Stimulated activated CD8-positive, alpha-beta memory T cell treated with anti-CD3 and anti-CD28 coated beads, Interleukin-4, amount 100 ng/mL, for 24 hours (primary cell): ENCODE data around the gene COX7A2L.
A peak's percentile ranks its signal among the peaks of the same experiment; 100 is the strongest.
"Not testable (repeated sequence)": the region's sequence is repeated elsewhere in the genome, so short reads cannot be mapped to it uniquely, and the experiment has no call there.

Source experiments
- DNase-seq: peaks from one replicate; pipeline ENCODE4 v3.0.0-alpha.2; 2020; ENCODE audit warnings: low read depth

COX7A2L gene

DNA sequence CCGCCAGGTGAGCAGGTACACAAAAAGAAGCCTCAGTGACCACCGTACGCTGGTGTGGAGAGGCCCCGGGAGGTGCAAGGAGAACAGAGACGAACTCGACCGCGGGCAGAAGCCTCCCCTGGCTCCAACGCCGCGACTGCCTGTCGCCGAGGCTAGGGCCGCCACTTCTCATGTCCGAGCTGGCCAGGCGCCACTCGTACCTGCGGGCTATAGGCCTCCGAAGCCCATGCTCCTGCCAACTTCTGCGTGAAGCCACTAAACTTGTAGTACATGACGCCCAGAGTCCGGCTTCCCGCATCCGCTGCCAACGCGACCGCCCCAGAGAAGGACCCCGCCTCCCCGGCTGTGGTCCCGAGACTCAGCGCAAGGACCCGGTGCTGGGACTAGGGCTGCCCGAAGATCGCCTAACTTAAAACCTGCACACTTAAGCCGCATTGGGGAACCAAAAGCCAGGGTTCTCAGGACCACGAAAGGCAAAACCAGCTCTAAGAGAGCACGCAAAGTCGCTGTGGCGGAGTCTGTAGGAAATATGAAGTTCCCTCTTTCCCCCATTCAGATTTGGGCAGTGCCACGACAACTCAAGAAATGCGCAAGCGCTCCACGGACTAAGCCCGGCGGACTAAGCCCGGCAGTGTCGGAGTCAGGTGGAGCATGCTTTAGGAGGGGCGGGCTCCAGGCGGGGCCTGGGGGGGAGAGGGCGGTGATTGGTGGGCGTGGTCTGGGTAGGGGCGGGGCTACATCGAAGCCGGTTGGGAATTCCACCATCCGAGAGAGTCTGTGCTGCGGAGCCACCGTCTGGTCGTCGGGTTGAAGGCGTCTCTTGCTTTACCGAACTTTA, at the start of gene COX7A2L:
TSS of gene COX7A2L (minus strand) at position 328 of the 838 bp plus-strand sequence. CDS start at position 272, 56 bp downstream.
- peak; percentile 92 for DNase-seq

DNA sequence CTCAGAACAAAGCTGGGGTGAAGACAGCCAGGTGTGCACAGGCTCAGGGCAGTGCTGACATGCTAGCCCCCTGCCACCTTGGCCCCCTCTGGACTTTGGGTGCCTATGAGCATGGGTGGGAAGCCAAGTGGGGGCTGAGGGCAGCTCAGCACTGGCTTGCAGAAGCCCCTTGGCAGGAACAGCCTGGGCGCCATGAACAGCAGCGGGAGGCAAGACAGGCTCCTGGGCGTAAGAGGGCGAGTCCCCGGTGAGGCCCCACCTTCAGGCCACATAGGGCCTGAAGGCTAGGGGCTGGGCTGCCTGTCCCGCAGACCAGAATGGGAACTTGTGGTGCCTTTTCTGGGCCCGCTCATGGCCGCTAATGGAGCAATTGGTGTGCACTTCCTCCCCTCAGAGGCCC, 47.0 kb upstream of the COX7A2L start:
- no peak for DNase-seq

DNA sequence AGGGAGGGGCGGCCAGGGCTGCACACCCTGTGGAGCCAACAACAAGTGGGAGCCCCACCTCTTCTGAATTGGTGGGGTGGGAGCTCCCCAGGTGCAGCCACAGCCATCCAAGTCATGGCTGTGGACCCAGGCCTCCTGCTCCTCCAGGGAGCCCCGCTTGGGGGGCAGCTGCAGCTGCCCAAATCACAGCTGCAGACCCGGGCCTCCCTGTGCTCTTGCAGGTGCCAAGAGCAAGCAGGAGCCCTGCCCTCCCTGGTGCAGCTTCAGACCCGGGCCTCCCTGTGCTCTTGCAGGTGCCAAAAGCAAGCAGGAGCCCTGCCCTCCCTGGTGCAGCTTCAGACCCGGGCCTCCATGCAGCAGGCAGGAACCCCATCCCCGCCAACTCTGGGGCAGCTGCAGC, 46.5 kb upstream of the COX7A2L start:
- no peak for DNase-seq

GRCh38 chr2:42404676-42405075, 43.7 kb upstream of the COX7A2L start:
- no peak for DNase-seq

DNA sequence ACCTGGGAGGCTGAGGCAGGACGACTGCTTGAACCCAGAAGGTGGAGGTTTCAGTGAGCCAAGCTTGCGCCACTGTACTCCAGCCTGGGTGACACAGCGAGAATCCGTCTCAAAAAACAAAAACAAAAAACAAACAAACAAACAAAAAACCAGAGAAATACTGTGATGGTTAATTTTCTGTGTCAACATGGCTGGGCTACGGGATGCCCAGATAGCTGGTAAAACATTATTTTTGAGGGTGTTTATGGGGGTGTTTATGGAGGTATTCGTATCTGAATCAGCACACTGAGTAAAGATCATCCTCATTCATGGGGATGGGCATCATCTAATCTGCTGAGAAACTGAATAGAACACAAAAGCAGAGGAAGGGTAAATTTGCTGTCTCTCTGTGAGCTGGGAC, 40.8 kb upstream of the COX7A2L start:
- no peak for DNase-seq

DNA sequence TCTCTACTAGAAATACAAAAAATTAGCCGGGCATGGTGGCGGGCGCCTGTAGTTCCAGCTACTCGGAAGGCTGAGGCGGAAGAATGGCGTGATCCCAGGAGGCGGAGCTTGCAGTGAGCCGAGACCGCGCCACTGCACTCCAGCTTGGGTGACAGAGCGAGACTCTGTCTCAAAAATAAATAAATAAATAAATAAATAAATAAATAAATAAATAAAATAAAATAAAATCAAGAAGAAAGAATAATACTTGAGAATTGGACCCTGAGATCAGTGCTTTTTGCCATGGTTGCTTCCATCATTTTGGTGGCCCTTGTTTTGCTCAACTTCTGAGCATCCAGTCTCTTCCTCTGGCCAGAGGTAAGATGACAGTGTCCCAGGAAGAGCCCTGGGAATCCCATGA, 37.0 kb upstream of the COX7A2L start:
- not testable (repeated sequence) for DNase-seq

DNA sequence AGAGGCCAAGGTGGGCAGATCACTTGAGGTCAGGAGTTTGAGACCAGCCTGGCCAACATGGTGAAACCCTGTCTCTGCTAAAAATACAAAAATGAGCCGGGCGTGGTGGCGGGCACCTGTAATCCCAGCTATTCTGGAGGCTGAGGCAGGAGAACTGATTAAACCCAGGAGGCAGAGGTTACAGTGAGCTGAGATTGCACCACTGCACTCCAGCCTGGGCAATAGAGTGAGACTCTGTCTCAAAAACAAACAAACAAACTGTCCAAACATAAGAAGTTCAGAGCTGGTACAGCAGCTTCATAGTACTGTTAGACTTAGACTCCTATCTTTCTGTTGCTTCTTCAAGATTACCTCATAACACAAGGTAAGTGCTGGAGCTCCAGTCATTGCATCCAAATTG, 32.3 kb upstream of the COX7A2L start:
- not testable (repeated sequence) for DNase-seq

DNA sequence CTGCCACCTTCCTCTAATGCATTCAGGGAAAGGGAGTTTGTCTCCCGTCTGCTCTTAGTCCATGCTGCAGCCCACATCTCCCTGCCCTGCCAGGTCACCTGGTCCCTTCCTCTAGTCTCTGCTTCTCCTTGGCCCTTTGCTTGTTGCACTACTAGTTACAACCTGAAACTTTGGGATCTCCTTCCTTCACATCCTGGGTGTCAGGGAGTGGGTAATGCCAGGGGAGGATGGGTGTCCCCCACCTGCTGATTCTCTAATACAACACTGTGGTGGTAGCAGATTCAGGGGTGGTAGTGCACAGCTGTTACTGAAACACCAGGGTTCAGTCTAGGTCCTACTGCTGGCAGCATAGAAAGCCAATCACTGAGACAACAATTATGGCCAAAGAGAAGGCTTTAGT, 31.2 kb upstream of the COX7A2L start:
- DNase-seq = no peak

- no peak for DNase-seq
These were observed 29.5 kb upstream of the COX7A2L start for GRCh38 chr2:42390401-42390969.

DNA sequence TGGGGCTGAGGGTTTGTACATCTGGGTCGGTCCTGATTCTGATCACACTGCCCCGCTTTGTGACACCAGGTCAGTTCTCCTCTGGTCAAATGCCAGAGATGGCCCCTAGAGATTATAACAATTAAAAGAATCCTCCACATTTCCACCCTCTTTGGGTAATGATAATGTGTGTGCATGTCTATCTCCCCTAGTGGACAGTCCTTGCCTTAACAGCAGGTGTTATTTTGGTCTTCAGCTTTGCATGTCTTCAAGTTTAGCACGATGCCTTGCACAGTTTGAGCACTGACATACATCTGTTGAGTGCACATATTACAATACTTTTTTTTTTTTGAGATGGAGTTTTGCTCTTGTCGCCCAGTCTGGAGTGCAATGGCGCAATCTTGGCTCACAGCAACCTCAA, 25.7 kb upstream of the COX7A2L start:
- DNase-seq = no peak

DNA sequence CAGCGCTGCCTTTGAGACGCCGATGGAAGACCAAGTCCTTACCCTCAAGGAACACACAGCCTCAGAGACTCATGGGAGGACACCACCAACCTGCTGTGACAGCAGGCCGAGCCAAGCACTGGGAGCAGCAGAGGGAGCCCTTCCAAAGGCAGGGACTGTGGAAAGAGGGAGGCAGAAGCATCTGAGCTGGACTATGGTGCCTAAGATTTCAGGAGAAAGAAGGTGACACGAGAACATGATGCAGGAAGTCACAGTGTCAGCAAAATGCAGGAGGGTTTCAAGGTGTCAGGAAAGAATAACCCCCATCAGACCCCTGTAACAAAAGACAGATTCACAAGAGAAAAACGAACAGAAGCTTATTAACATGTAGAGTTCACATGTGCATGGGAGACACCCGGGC, 24.2 kb upstream of the COX7A2L start:
- DNase-seq = no peak

- DNase-seq = no peak
These were observed 23.0 kb upstream of the COX7A2L start for GRCh38 chr2:42383855-42384530.

DNA sequence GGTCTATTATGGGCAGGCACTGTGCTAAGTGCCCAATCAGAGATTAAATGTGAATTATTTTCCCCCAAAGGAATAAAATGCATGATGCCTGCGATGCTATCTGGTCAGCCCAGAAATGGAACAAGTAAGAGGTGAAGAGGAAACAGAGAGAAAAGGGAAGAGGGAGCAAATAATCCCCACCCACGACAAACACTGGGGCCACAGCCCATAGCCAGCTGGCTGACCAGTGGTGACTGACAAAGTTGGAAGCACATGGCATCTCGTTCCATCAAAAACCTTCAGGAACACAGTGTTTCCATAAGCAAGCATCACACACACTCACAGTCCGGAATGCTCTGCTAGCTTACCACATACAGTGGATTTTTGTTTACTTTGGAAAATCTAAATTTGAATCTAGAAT, 21.1 kb upstream of the COX7A2L start:
- no peak for DNase-seq

DNA sequence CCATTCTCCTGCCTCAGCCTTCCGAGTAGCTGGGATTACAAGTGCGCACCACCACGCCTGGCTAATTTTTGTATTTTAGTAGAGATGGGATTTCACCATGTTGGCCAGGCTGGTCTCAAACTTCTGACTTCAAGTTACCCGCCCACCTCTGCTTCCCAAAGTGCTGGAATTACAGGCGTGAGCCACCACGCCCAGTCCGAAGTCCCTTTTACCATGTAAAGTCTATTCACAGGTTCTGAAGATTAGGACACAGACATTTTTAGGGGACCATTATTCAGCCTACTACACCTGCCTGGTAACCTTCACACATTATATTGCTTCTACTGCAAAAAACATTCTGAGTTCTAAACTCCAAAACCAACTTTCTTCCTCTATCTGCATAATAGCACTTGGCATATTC, 19.0 kb upstream of the COX7A2L start:
- not testable (repeated sequence) for DNase-seq

GRCh38 chr2:42378415-42378814, 17.4 kb upstream of the COX7A2L start:
- no peak for DNase-seq

GRCh38 chr2:42376758-42377157, 15.7 kb upstream of the COX7A2L start:
- no peak for DNase-seq

DNA sequence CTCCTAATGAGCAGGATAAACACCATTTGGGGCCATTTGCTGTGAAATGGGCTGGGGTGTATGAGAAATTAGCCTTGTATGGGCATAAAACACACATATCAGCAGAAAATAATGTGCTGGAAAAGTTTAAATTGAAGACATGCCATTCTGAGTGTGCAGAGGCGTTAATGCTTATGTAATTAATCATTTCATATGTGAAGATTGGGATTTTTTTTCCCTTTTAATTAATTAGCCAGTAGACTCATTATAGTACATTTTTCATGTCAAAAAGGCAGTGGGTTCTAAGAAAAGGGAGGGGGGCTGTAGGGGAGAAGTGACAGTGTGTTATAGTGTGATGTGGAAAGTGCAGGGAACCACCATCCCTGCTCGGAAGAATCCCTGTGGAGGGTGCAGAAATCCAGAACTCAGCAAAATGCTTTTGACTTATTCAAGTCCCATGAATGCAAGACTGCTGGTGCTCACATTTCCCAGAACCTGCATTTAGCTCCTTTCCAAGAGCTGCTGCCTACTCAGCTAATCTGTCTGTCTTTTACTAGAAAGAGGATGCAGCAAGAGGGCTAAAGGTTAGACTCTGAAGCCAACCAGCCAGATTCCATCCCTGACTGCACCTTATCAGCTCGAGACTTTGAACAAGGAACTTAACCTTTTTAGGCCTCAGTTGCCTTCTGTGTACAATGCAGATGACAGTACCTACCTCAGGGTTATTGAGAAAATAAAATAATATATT, 11.6 kb upstream of the COX7A2L start:
- no peak for DNase-seq

GRCh38 chr2:42371611-42372473, 10.8 kb upstream of the COX7A2L start:
- no peak for DNase-seq

DNA sequence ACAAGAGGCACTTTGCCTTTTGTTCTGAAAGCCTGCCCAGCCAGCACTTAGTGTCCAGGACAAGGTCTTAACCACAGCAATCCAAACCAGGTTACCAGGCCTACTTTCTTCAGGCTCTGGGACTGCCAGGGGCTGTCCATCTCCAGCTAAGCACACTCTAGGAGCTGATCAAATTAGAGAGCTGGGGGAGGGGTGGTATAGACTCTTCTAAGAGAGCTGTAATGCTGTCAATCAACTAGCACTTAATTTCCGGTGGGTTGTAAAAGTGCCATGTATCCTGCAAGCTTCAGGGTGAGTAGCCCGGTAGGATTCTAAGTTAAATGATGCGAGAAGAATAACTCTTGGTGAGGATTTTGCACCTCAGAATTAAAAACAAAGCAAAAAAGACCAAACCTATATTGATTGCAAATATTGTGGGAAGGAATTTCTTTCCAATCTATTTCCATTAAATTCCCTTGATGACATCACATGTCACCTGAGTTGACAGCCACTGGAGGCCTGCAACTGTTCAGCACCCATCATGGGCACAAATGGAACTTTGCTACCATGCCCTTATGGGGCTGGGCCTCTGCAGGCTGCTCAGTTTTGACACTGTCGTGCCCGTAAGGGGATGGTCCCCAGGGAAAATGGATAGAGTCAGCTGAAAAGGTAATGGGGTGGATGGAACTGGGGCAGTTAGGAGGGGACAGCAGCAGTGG, 8.7 kb upstream of the COX7A2L start:
- no peak for DNase-seq

DNA sequence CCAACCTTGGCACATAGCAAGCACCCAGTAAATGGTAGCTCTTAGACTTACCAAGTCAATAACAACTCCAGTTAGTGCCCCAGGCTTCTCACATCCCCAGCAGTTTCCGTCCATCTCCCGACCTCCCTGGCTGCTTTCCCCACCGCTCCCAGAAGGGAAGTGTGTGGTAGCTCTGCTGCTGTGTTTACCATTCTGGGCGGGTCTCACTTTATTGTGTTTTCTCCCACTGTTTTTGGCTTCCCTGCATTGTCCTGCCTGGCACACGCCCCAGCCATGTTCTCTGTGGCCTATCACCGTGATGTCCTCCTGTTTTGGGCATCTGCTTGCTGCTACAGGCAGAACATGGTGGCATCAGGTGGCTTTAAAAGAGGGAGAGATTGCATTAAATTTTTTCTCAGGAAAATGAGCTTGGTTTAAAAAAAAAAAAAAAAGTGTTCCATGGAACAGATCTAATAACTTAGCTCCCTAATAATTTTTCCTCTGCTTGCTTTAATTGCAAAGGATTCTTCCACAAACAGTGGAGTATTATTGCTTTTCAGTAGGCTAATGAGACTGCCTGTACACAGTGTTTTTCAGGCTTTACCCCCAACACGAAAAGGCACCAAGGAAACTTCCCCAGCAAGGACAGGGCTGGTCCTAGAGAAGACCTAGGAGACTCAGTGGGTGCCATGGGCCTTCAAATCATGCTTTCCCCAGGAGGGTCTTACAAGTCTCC, 8.0 kb upstream of the COX7A2L start:
- DNase-seq = no peak
